ENCODE results near the gene CAMSAP2. TPM values are rescaled to one million over a fixed set of nuclear protein-coding genes. Genes with fewer than 3 reads are reported as not detected.

The CAMSAP2 gene
- total and polyA plus RNA-seq, 8 donors = 32.2 to 55.0 (median 48.8) TPM

DNA sequence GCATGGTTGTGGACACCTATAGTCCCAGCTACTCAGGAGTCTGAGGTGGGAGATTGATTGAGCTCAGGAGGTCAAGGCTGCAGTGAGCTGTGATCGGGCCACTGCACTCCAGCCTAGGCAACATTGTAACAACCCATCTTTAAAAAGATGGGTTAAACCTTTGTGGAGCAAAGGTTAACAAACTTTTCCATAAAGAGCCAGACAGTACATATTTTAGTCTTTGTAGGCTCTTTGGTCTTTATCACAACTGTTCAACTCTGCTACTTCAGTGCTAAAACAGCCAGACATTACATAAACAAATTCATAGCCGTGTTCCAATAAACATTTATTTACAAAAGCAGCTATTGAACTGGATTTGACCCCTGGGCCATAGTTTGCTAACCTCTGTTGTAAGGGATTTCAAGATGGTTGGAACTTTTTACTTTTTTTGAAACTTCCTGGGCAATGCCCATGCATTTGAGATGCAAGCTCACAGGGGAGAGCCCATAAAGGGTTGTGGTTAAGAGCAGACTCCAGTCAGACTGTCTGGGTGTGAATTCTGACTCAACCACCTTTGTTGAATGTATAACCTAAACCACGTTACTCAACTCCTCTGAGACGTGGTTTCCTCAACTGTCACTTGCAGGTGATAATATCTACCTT lies 166.8 kb downstream of the CAMSAP2 start:
- H3K9me3 ChIP-seq = no peaks in the 10 kb centered on the region

DNA sequence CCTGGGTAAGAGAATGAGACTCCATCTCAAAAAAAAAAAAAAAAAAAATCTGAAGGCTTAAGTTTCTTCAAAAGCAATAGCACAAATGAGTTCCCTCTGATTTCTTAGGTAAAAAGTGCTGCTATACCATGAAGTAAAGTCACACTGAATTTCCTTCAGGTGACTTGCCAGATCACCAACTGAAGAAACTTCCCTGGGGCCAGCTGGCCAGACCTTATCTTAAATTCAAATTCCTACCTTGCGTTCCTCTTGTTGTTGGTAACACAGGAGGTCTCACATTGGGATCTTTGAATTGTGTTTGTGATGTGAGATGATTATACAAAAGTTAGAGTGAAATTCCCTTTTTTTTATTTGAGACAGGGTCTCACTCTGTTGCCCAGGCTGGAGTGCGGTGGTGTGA lies 167.8 kb downstream of the CAMSAP2 start:
- no peak for DNase-seq
- Histone ChIP-seq H3K27me3 (no peaks in the 10 kb centered on the region), H3K27ac (no peak overlapping the region), H3K4me1 (peaks cover 0 to 16% of the 10 kb centered on the region in 2 donors), H3K9me3 (no peaks in the 10 kb centered on the region), H3K4me3 (no peak overlapping the region), H3K36me3 (peaks cover 0 to 3% of the 10 kb centered on the region in 2 donors)
- intact Hi-C loops (cut with DNase I) = no loop called here
- no peak for ATAC-seq
- TF ChIP-seq, protein P1, sequence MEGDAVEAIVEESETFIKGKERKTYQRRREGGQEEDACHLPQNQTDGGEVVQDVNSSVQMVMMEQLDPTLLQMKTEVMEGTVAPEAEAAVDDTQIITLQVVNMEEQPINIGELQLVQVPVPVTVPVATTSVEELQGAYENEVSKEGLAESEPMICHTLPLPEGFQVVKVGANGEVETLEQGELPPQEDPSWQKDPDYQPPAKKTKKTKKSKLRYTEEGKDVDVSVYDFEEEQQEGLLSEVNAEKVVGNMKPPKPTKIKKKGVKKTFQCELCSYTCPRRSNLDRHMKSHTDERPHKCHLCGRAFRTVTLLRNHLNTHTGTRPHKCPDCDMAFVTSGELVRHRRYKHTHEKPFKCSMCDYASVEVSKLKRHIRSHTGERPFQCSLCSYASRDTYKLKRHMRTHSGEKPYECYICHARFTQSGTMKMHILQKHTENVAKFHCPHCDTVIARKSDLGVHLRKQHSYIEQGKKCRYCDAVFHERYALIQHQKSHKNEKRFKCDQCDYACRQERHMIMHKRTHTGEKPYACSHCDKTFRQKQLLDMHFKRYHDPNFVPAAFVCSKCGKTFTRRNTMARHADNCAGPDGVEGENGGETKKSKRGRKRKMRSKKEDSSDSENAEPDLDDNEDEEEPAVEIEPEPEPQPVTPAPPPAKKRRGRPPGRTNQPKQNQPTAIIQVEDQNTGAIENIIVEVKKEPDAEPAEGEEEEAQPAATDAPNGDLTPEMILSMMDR (IDR thresholded peaks at IDR 0.05) = no peak

More for the DNA sequence above, 166.8 kb downstream of the CAMSAP2 start:
- DNase-seq (no peak), ATAC-seq (no peak)
- intact Hi-C loops (cut with DNase I) = no loop called here
- Histone ChIP-seq H3K27me3 (no peaks in the 10 kb centered on the region), H3K4me3 (no peak overlapping the region), H3K27ac (peak overlapping the region in 1 of 2 donors; percentile 13), H3K4me1 (peaks cover 0 to 16% of the 10 kb centered on the region in 2 donors), H3K36me3 (peaks cover 0 to 8% of the 10 kb centered on the region in 2 donors)
- TF ChIP-seq, protein P1 (IDR thresholded peaks at IDR 0.05) = no peak

DNA sequence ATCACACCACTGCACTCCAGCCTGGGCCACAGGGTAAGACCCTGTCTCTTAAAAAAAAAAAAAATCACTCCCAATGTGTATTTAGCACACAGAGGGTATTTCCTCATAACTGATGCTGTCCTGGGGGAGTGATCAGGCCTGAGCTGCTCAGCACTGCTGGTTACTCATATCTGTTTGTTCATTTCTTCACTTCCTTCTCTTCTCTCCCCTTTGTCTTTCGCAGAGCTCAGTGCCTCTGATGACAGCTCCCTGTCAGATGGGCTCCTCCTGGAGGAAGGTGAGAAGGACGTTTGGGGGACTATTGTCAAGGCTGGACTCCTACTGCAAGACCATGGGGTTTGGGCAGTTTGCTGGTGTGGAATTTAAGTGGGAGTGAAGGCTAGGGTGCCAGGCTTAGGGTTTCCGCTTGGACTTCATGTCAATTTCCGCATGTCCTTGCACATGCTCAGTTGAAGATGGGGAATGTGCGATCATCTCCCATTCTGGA lies 169.0 kb downstream of the CAMSAP2 start:
- intact Hi-C loops (cut with DNase I) = no loop called here
- DNase-seq = no peak

DNA sequence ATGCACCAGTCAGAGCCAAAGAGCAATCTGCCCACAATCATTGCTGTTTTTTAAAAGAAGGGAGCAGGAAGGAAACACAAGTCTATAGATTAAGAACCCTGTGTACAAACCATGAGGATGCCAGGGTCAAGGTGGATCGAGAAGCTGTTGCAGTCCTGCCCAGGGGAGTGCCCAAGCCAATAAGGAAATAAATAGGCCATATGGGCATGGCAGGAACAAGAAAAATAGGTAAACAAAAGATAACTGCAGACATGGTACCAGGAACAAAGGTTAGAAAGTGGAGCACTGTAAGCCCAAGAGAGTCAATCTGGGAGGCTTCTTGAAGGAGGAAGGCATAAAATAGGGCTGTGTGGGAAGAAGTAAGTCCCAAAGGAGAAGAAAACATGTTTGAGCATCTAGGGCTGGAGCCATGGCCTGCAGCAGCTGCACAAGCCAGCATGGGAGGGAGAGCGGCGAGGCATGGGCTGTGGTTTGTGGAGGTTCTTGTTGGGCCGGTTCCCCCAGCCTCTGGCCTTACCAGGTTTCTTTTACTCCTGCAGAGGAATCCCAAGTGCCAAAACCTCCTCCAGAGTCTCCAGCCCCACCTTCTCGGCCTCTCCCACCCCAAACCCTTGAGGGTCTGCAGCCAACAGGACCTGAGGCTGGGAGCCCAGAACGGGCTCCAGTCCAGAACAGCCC lies 169.6 kb downstream of the CAMSAP2 start:
- H3K9me3 ChIP-seq = no peaks in the 10 kb centered on the region
- intact Hi-C loops (cut with DNase I) = no loop called here
- no peak overlapping the region for H3K4me3 ChIP-seq
- no peak overlapping the region for H3K27ac ChIP-seq
- H3K36me3 ChIP-seq = peaks cover 0 to 3% of the 10 kb centered on the region in 2 donors
- DNase-seq = peak in 1 of 4 donors; percentile 37
- no peaks in the 10 kb centered on the region for H3K27me3 ChIP-seq
- TF ChIP-seq, protein P1 (IDR thresholded peaks at IDR 0.05) = no peak
- H3K4me1 ChIP-seq = peaks cover 0 to 16% of the 10 kb centered on the region in 2 donors
- no peak for ATAC-seq

More for the DNA sequence above, 169.0 kb downstream of the CAMSAP2 start:
- TF ChIP-seq, protein P1 (IDR thresholded peaks at IDR 0.05) = no peak
- H3K4me3 ChIP-seq = no peak overlapping the region
- no peaks in the 10 kb centered on the region for H3K27me3 ChIP-seq
- peaks cover 0 to 3% of the 10 kb centered on the region in 2 donors for H3K36me3 ChIP-seq
- peaks cover 0 to 16% of the 10 kb centered on the region in 2 donors for H3K4me1 ChIP-seq
- H3K9me3 ChIP-seq = no peaks in the 10 kb centered on the region
- peak overlapping the region in 1 of 2 donors; percentile 53 for H3K27ac ChIP-seq
- no peak for ATAC-seq

DNA sequence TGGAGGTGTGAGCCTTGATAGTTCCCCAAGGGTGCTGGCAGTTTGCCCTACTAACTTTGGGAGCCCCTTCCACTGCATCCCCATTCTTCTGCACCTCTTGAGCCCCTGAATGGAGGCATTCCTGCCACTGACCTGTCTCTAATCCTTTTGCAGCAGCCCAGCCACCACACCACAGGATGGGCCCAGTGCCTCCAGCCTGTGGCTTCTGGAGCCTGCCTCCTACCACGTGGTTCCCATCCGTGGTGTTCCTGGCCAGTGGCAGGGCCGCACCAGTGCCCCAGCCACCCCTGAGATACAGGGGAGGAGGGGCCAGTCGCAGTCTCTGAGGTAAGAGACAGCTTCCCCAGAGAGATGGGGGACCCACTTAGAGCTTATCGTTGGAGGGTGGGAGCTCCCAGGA lies 170.4 kb downstream of the CAMSAP2 start:
- intact Hi-C loops (cut with DNase I) = no loop called here
- H3K36me3 ChIP-seq = peaks cover 0 to 3% of the 10 kb centered on the region in 2 donors
- no peaks in the 10 kb centered on the region for H3K27me3 ChIP-seq
- no peak overlapping the region for H3K4me3 ChIP-seq
- peaks cover 0 to 16% of the 10 kb centered on the region in 2 donors for H3K4me1 ChIP-seq
- ATAC-seq (no peak), DNase-seq (no peak)
- TF ChIP-seq, protein P1 (IDR thresholded peaks at IDR 0.05) = no peak
- no peaks in the 10 kb centered on the region for H3K9me3 ChIP-seq
- H3K27ac ChIP-seq = no peak overlapping the region
